BE2C (cell line): Measurements from ENCODE around the gene LUZP2.

ENCODE experiments used
- DNase-seq: peaks from one replicate; pipeline ENCODE4 v3.0.0-alpha.2; 2020
- H3K27me3 ChIP-seq: fragments of 250-450 bp; sonication (Bioruptor Pico); 2 replicates; pipeline ENCODE4 v1.5.1; 2020; ENCODE audit warnings: mild to moderate bottlenecking
- H3K36me3 ChIP-seq: fragments of 250-450 bp; sonication (Bioruptor Pico); 2 replicates; pipeline ENCODE4 v1.5.1; 2020; ENCODE audit warnings: mild to moderate bottlenecking
- H3K4me1 ChIP-seq: fragments of 250-450 bp; sonication (Bioruptor Pico); 2 replicates; pipeline ENCODE4 v1.5.1; 2020
- H3K4me3 ChIP-seq: 2 replicates; pipeline ENCODE4 v1.5.1; 2011; ENCODE audit warnings: low read depth, low read length
- H3K9me3 ChIP-seq: fragments of 250-450 bp; sonication (Bioruptor Pico); 2 replicates; pipeline ENCODE4 v1.5.1; 2020
- CTCF ChIP-seq: IDR thresholded peaks from 2 replicates; pipeline ENCODE4 v1.5.1; 2012; ENCODE audit warnings: mild to moderate bottlenecking, low read depth, low read length

LUZP2 gene

GRCh38 chr11:24588081-24588480, 91.2 kb downstream of the LUZP2 start:
- no peak for TF ChIP-seq CTCF
- H3K4me3 ChIP-seq: no peak overlapping the region

GRCh38 chr11:24589064-24589463, 92.2 kb downstream of the LUZP2 start:
- Histone ChIP-seq H3K36me3 (no peaks in the 10 kb centered on the region), H3K4me3 (no peak overlapping the region), H3K27me3 (no peaks in the 10 kb centered on the region), H3K9me3 (no peaks in the 10 kb centered on the region), H3K4me1 (no peaks in the 10 kb centered on the region)
- DNase-seq: no peak
- no peak for TF ChIP-seq CTCF

More at GRCh38 chr11:24588081-24588480, 91.2 kb downstream of the LUZP2 start:
- Histone ChIP-seq H3K4me1 (no peaks in the 10 kb centered on the region), H3K9me3 (no peaks in the 10 kb centered on the region), H3K36me3 (no peaks in the 10 kb centered on the region), H3K27me3 (no peaks in the 10 kb centered on the region)
- DNase-seq: no peak

GRCh38 chr11:24591283-24591682, 94.4 kb downstream of the LUZP2 start:
- Histone ChIP-seq H3K36me3 (no peaks in the 10 kb centered on the region), H3K27me3 (no peaks in the 10 kb centered on the region), H3K4me1 (no peaks in the 10 kb centered on the region), H3K9me3 (no peaks in the 10 kb centered on the region), H3K4me3 (no peak overlapping the region)
- no peak for TF ChIP-seq CTCF
- DNase-seq: no peak

- H3K9me3 ChIP-seq: no peaks in the 10 kb centered on the region
- no peaks in the 10 kb centered on the region for H3K36me3 ChIP-seq
- H3K4me3 ChIP-seq: no peak overlapping the region
- no peak for TF ChIP-seq CTCF
- no peaks in the 10 kb centered on the region for H3K27me3 ChIP-seq
- no peak for DNase-seq
- no peaks in the 10 kb centered on the region for H3K4me1 ChIP-seq
Measured at GRCh38 chr11:24592360-24592759, 95.5 kb downstream of the LUZP2 start.

DNA sequence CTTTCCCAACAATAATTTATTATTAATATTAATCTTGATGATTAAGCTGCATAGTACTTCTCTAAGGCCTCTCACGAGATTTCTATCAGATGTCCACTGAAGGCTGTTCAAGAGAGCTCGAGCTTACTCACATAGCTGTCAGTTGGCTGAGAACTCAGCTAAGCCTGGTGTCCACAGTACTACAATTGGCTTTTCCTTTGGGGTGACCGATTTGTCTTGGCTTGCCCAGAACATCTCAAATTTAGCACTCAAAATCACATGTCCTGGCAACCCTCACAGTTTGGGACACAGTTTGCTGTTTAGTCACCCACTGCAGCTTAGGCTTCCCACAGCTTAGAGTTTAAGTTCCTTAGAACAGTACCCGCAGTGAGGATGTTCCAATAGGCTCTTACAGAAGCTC, 96.5 kb downstream of the LUZP2 start:
- no peak for DNase-seq
- H3K9me3 ChIP-seq: no peaks in the 10 kb centered on the region
- no peak for TF ChIP-seq CTCF

DNA sequence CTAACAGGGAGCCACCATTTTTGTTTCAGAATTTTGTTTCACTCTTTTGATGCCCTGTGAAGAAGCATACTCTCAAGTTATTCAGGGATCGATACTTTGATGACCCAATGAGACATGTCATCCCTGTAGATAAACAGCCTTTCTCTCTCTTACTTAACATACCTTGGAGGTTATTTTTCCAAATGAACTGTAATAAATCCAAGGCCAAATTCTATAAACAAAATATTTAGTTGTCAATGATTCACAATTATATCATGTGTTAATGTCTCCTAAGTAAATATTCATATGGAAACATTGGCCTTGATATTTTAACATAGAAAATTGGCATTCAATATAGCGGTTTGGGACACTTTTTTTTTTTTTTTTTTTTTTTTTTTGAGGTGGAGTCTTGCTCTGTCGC, 97.5 kb downstream of the LUZP2 start:
- no peak for DNase-seq
- H3K27me3 ChIP-seq: no peaks in the 10 kb centered on the region
- no peak overlapping the region for H3K4me3 ChIP-seq
- no peaks in the 10 kb centered on the region for H3K9me3 ChIP-seq
- no peak for TF ChIP-seq CTCF
- H3K4me1 ChIP-seq: no peaks in the 10 kb centered on the region; the same call in 1 of the 2 replicates
- H3K36me3 ChIP-seq: no peaks in the 10 kb centered on the region

More for the DNA sequence above, 96.5 kb downstream of the LUZP2 start:
- Histone ChIP-seq H3K36me3 (no peaks in the 10 kb centered on the region), H3K27me3 (no peaks in the 10 kb centered on the region), H3K4me1 (no peaks in the 10 kb centered on the region), H3K4me3 (no peak overlapping the region)
